Activated naive CD8-positive, alpha-beta T cell treated with anti-CD3 and anti-CD28 coated beads for 36 hours (primary cell): ENCODE results near the gene PICK1. TPM values are rescaled to one million over a fixed set of nuclear protein-coding genes. Genes with fewer than 3 reads are reported as not detected.

Experiments
- DNase-seq: peaks from one replicate; pipeline ENCODE4 v3.0.0; 2021
- H3K27ac Mint-ChIP-seq: one replicate; pipeline ENCODE4 v1.8.0; 2022; ENCODE audit warnings: mild to moderate bottlenecking, moderate library complexity, mixed read lengths
- H3K27me3 Mint-ChIP-seq: one replicate; pipeline ENCODE4 v1.8.0; 2022; ENCODE audit warnings: mild to moderate bottlenecking, mixed read lengths
- H3K36me3 Mint-ChIP-seq: one replicate; pipeline ENCODE4 v1.8.0; 2021; ENCODE audit warnings: mild to moderate bottlenecking, mixed read lengths
- H3K4me1 Mint-ChIP-seq: one replicate; pipeline ENCODE4 v1.8.0; 2021; ENCODE audit warnings: mixed read lengths
- H3K4me3 Mint-ChIP-seq: one replicate; pipeline ENCODE4 v1.8.0; 2022; ENCODE audit warnings: mild to moderate bottlenecking, moderate library complexity, mixed read lengths
- H3K9me3 Mint-ChIP-seq: one replicate; pipeline ENCODE4 v1.8.0; 2022; ENCODE audit warnings: mixed read lengths
- total RNA-seq, 2 experiments: library from RNA; stranded (reverse); gene quantifications; one replicate each; pipeline ENCODE4 v1.2.3, GENCODE V29; 2021

Gene PICK1
- total RNA-seq, 2 experiments from 2014 or later, result 19.3 TPM

GRCh38 chr22:38085056-38085455 is 27.9 kb downstream of the PICK1 start:
- Mint-ChIP-seq H3K27me3 (peaks cover 28% of the 10 kb centered on the region), H3K36me3 (peaks cover 6% of the 10 kb centered on the region), H3K9me3 (no peaks in the 10 kb centered on the region), H3K27ac (no peak overlapping the region), H3K4me1 (peaks cover 4% of the 10 kb centered on the region), H3K4me3 (no peak overlapping the region)
- DNase-seq, result no peak

- Mint-ChIP-seq H3K9me3 (no peaks in the 10 kb centered on the region), H3K4me3 (no peak overlapping the region), H3K27ac (no peak overlapping the region), H3K4me1 (peaks cover 4% of the 10 kb centered on the region), H3K36me3 (peaks cover 4% of the 10 kb centered on the region), H3K27me3 (peaks cover 32% of the 10 kb centered on the region)
- DNase-seq, result no peak
Measured at GRCh38 chr22:38085501-38085900, 28.3 kb downstream of the PICK1 start.

DNA sequence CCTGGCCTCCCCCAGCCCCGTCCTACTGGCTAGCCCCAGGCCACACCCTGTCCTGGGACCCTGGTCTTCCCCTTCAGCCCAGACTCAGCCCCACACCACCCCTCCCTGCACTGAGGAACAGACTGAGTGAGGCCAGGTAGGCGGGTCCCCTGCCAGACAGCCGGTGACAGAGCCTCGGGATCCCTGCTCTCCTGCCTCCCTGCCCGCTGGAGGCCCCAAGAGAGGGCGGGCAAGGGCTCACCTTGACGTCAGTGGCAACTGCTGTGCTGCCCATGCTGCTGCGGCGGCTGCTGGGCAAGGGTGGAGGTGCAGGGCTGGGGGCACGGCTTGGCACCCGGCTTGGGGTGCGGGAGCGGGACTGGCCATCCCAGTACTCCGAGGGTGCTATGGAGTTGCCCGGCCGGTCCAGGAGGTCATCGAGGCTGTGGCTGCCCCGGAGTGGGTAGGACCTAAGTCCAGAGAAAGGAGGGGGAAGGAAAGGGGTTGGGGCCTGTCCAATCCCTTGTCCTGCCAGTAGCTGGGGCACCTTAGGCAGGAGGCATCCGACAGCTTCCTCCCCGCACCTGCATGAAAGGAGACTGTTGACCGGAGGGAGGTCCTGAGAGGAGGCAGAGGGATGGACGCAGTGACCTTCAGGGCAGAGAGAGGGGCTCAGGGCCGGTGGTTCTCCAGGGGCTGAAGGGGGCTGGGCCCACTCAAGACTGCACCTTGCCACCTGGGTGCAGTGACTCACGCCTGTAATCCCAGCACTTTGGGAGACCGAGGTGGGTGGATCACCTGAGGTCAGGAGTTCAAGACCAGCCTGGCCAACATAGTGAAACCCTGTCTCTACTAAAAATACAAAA is 29.0 kb downstream of the PICK1 start:
- DNase-seq, result no peak
- Mint-ChIP-seq H3K4me1 (peaks cover 4% of the 10 kb centered on the region), H3K9me3 (no peaks in the 10 kb centered on the region), H3K27ac (no peak overlapping the region), H3K27me3 (peaks cover 36% of the 10 kb centered on the region), H3K4me3 (no peak overlapping the region), H3K36me3 (peaks cover 4% of the 10 kb centered on the region)

DNA sequence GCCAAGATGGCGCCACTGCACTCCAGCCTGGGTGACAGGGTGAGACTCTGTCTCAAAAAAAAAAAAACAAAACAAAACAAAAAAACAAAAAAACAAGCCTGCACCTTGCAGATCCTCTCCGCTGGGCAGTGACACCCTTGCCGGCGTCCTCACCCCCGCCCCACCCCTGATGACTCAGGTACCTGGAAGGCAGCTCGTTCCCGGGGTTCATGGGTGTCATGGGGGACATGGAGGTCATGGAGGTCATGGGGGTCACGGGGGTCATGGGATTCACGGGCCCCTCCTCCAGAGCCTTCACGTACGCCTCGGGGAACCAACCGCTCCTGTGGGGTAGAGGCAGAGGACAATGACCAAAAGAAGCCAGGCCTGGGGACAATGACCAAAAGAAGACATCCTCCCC is 29.7 kb downstream of the PICK1 start:
- no peak overlapping the region for H3K4me3 Mint-ChIP-seq
- H3K27ac Mint-ChIP-seq, result no peak overlapping the region
- DNase-seq, result no peak
- H3K9me3 Mint-ChIP-seq, result no peaks in the 10 kb centered on the region
- peaks cover 33% of the 10 kb centered on the region for H3K27me3 Mint-ChIP-seq
- peaks cover 4% of the 10 kb centered on the region for H3K36me3 Mint-ChIP-seq
- H3K4me1 Mint-ChIP-seq, result peaks cover under 1% of the 10 kb centered on the region

- no peaks in the 10 kb centered on the region for H3K9me3 Mint-ChIP-seq
- H3K27me3 Mint-ChIP-seq, result peaks cover 27% of the 10 kb centered on the region
- no peak overlapping the region for H3K27ac Mint-ChIP-seq
- H3K4me3 Mint-ChIP-seq, result no peak overlapping the region
- no peaks in the 10 kb centered on the region for H3K4me1 Mint-ChIP-seq
- peaks cover 4% of the 10 kb centered on the region for H3K36me3 Mint-ChIP-seq
- no peak for DNase-seq
Measured at GRCh38 chr22:38087855-38088254, 30.7 kb downstream of the PICK1 start.

DNA sequence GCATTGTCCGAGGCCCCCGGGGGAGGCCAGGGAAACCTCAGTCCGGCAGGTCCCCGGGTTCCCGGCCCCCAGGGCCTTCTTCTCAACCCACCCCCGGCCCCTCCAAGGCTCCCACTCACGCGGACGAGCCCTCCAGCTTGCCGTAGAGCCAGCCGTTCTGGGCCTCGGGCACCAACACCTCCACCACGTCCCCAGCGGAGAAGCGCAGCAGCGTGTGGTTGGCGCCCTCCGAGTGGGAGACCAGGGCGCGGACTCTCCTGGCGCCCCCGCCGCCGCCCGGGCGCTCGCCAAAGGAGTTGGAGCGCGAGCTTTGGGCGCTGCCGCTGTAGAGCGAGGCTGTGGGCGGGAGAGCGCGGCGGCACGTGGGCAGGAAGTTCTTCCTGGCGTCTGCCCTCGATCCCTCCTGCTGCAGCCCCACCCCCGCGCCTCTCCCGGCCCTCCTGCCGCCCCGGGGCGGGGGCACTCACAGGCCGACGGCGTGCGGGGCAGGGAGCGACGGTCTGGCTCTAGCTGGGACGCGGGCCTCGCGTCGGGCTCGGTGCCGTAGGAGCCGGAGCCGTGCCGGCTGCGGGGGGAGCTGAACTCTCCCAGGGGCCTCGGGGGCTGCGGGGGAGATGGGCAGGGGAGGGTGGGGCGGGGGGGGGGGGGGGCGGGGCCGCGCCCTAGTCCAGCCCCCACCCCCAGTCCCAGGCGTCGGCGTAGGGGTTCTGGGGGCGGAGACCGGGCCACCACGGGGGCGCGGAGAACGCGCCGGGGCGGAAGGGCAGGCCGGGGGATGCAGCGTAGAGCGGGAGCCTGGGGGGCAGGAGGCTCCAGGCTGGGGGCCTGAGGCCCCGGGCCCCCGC is 31.6 kb downstream of the PICK1 start:
- peaks cover 20% of the 10 kb centered on the region for H3K27me3 Mint-ChIP-seq
- H3K27ac Mint-ChIP-seq, result no peak overlapping the region
- H3K4me1 Mint-ChIP-seq, result no peaks in the 10 kb centered on the region
- H3K9me3 Mint-ChIP-seq, result no peaks in the 10 kb centered on the region
- DNase-seq, result no peak
- no peak overlapping the region for H3K4me3 Mint-ChIP-seq
- H3K36me3 Mint-ChIP-seq, result peaks cover 4% of the 10 kb centered on the region

- Mint-ChIP-seq H3K27ac (no peak overlapping the region), H3K4me3 (no peak overlapping the region), H3K36me3 (peaks cover 4% of the 10 kb centered on the region), H3K4me1 (no peaks in the 10 kb centered on the region), H3K9me3 (no peaks in the 10 kb centered on the region), H3K27me3 (peaks cover 20% of the 10 kb centered on the region)
- DNase-seq, result no peak
Measured at GRCh38 chr22:38089474-38089851, 32.3 kb downstream of the PICK1 start.

GRCh38 chr22:38097058-38097457 is 39.9 kb downstream of the PICK1 start:
- no peak overlapping the region for H3K4me3 Mint-ChIP-seq
- H3K9me3 Mint-ChIP-seq, result no peaks in the 10 kb centered on the region
- no peaks in the 10 kb centered on the region for H3K27me3 Mint-ChIP-seq
- no peak for DNase-seq
- H3K36me3 Mint-ChIP-seq, result no peaks in the 10 kb centered on the region
- no peak overlapping the region for H3K27ac Mint-ChIP-seq
- H3K4me1 Mint-ChIP-seq, result no peaks in the 10 kb centered on the region

- no peaks in the 10 kb centered on the region for H3K4me1 Mint-ChIP-seq
- H3K27ac Mint-ChIP-seq, result no peak overlapping the region
- no peaks in the 10 kb centered on the region for H3K36me3 Mint-ChIP-seq
- no peaks in the 10 kb centered on the region for H3K9me3 Mint-ChIP-seq
- no peak overlapping the region for H3K4me3 Mint-ChIP-seq
- no peak for DNase-seq
- H3K27me3 Mint-ChIP-seq, result no peaks in the 10 kb centered on the region
Measured at GRCh38 chr22:38097557-38098409, 40.6 kb downstream of the PICK1 start.

DNA sequence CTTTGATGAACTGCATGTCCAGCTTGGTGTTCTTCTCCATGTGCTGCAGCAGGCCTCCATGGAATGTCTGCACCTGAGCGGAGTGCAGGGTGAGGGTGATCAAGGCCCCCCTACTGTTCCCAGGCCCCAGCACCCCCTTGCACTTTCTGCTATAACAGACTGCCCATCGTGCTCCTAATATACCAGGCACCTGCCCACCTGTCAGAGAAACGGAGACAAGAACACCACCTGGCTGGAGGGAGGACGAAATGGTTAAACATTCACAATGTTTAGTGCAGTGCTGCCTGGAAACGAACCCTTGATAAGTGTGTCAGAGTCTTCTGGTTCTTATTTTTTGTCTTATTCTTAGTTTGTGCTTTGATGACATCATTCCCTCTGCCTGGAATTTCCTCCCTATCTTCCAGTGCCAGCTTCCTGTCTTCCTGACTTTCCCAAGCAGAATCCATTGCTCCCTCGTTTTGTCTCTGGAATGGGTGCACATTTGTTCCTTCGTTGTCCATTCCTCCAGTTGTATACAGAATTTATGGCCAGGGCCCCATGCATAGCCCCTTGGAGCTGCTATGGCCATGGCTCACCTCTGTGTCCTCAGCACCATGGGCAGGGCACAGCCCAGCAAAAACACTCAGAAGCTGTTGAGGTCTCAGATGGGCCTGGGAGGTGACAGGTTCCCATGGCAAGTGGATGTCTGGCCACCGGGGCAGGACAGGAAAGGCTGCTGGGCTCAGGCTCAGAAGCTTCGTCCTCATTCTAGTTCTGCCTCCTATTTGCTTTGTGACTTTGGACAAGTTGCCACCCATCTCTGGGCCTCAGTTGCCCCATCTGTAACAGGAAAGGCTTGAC is 41.4 kb downstream of the PICK1 start:
- no peak for DNase-seq
- Mint-ChIP-seq H3K4me1 (no peaks in the 10 kb centered on the region), H3K4me3 (no peak overlapping the region), H3K27ac (no peak overlapping the region), H3K9me3 (no peaks in the 10 kb centered on the region), H3K36me3 (no peaks in the 10 kb centered on the region), H3K27me3 (no peaks in the 10 kb centered on the region)

- no peak for DNase-seq
- Mint-ChIP-seq H3K27me3 (no peaks in the 10 kb centered on the region), H3K4me3 (no peak overlapping the region), H3K9me3 (no peaks in the 10 kb centered on the region), H3K4me1 (peaks cover 4% of the 10 kb centered on the region), H3K36me3 (no peaks in the 10 kb centered on the region), H3K27ac (no peak overlapping the region)
Measured at GRCh38 chr22:38103641-38104040, 46.4 kb downstream of the PICK1 start.

DNA sequence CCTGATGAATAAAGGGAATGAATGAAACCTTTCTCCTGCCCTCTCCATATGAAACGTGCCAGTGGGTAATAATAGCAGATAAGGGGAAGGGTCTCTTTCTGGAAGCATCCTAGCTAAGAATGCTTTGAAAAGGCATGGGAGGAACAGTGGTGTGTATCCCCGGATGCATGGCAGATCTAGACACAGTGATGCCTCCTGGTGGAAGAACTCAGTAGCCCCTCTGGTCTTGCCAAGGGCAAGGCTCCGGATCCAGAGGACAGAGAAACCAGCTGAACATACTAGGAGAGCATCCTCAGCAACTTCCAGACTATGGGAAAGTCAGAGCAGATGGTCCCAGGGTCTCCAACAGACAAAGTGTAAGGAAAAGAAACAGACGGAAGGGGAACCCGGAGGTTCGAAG is 46.9 kb downstream of the PICK1 start:
- Mint-ChIP-seq H3K27me3 (no peaks in the 10 kb centered on the region), H3K4me3 (no peak overlapping the region), H3K4me1 (peaks cover 4% of the 10 kb centered on the region), H3K9me3 (no peaks in the 10 kb centered on the region), H3K36me3 (no peaks in the 10 kb centered on the region), H3K27ac (no peak overlapping the region)
- DNase-seq, result no peak

DNA sequence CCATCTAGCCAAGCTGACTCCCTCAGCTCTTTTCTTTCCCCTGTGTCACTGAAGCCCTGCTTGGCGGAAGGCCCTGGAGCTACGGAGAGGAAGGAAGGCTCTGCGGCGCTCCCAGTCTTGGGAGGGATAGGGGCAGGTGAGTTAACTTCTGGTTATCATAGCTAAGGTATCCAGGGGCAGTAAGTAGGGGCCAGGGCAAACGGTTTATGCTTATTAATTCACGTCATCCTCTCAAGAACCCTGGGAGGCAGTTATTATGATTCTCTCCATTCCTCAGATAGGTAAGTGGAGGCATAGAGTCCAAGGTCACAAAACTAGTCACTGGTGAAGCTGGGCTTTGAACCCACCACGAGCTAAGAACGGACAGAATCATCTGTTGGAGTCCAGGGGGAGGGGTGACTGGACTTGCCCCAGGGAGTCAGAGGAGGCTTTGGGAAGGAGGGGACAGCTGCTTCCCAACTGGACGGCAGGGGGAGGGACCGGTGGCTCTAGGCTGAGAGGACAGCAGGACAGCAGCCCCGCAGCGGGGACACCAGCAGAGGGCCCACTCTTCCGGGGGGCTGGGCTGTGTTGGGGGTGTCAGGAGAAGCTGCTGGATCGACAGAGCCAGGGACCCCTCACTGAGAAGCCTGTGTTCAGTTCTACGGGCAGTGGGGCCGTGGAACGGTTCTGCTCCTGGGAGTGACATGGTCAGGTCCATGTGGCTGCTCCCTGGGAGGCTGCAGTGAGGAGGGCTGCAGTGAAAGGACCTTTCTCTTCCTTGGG is 49.8 kb downstream of the PICK1 start:
- Mint-ChIP-seq H3K27ac (no peak overlapping the region), H3K4me3 (no peak overlapping the region), H3K27me3 (no peaks in the 10 kb centered on the region), H3K9me3 (peaks cover 2% of the 10 kb centered on the region), H3K36me3 (no peaks in the 10 kb centered on the region), H3K4me1 (peaks cover 4% of the 10 kb centered on the region)
- DNase-seq, result no peak
